Measurements from ENCODE around the gene PPP6R3.

PPP6R3 gene

GRCh38 chr11:68575025-68575665 is 114.6 kb downstream of the PPP6R3 start:
- Histone ChIP-seq H3K4me1 (ENCODE audit: insufficient read depth, low read length) (no peaks in the 10 kb centered on the region), H3K4me3 (ENCODE audit: low read depth in 1 of 2, low read length in 2 of 2) (no peak overlapping the region), H3K79me2 (ENCODE audit: insufficient read depth, low read length) (peaks cover 18% of the 10 kb centered on the region), H3K4me2 (ENCODE audit: insufficient read depth, low read length) (no peak overlapping the region), H3K9me3 (ENCODE audit: insufficient read depth, low read length, severe bottlenecking) (no peaks in the 10 kb centered on the region), H3K9ac (ENCODE audit: low read depth, low read length) (no peak overlapping the region), H3K36me3 (ENCODE audit: insufficient read depth, low read length) (peaks cover 97% of the 10 kb centered on the region), H3K27ac (ENCODE audit: low read length) (no peak overlapping the region), H3K27me3 (ENCODE audit: insufficient read depth, low read length, poor library complexity) (no peaks in the 10 kb centered on the region), H4K20me1 (ENCODE audit: insufficient read depth, low read length) (peaks cover 14% of the 10 kb centered on the region; the same call in 1 of the 2 replicates), H2AFZ (ENCODE audit: low read depth, low read length) (no peak overlapping the region)
- ATAC-seq (ENCODE audit: insufficient read depth, low read depth) (no peak), DNase-seq (no peak)
- TF ChIP-seq EZH2 (IDR thresholded peaks at IDR 0.05; ENCODE audit: borderline replicate concordance, low read depth, low read length, severe bottlenecking) (no peak), CTCF (IDR thresholded peaks at IDR 0.05; ENCODE audit: borderline replicate concordance, extremely low read depth, low read length, poor library complexity, severe bottlenecking) (no peak)

GRCh38 chr11:68579455-68579854 is 118.9 kb downstream of the PPP6R3 start:
- Histone ChIP-seq H3K9ac (ENCODE audit: low read depth, low read length) (no peak overlapping the region), H3K27ac (ENCODE audit: low read length) (no peak overlapping the region), H3K9me3 (ENCODE audit: insufficient read depth, low read length, severe bottlenecking) (no peaks in the 10 kb centered on the region), H3K4me2 (ENCODE audit: insufficient read depth, low read length) (no peak overlapping the region), H3K79me2 (ENCODE audit: insufficient read depth, low read length) (peaks cover 14% of the 10 kb centered on the region; the same call in 1 of the 2 replicates), H3K36me3 (ENCODE audit: insufficient read depth, low read length) (peaks cover 96% of the 10 kb centered on the region), H3K4me3 (ENCODE audit: low read depth in 1 of 2, low read length in 2 of 2) (no peak overlapping the region), H2AFZ (ENCODE audit: low read depth, low read length) (no peak overlapping the region), H4K20me1 (ENCODE audit: insufficient read depth, low read length) (peaks cover 18% of the 10 kb centered on the region; the same call in 1 of the 2 replicates), H3K27me3 (ENCODE audit: insufficient read depth, low read length, poor library complexity) (no peaks in the 10 kb centered on the region), H3K4me1 (ENCODE audit: insufficient read depth, low read length) (no peaks in the 10 kb centered on the region)
- TF ChIP-seq EZH2 (IDR thresholded peaks at IDR 0.05; ENCODE audit: borderline replicate concordance, low read depth, low read length, severe bottlenecking) (no peak), CTCF (IDR thresholded peaks at IDR 0.05; ENCODE audit: borderline replicate concordance, extremely low read depth, low read length, poor library complexity, severe bottlenecking) (no peak)
- ATAC-seq (ENCODE audit: insufficient read depth, low read depth) (no peak), DNase-seq (no peak)

DNA sequence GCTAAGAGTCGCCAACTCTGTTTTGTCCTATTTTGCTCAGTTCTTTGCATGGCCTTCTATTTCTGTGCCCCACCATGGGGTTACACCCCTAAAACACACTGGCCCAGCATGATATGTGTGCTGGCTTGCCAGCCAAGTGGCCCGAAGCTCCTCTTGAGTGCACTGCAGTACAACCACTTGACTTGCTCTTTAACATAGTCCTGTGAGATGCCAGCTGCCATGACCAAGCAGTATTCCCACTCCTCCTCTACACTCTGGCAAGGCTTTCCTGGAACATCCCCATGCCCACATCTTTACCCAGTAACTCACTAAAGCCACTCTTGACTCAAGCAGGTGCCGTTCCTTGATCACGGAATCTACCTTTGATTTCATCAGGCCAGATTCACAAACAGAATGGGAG is 120.9 kb downstream of the PPP6R3 start:
- TF ChIP-seq EZH2 (IDR thresholded peaks at IDR 0.05; ENCODE audit: borderline replicate concordance, low read depth, low read length, severe bottlenecking): no peak
- no peak for TF ChIP-seq CTCF (IDR thresholded peaks at IDR 0.05; ENCODE audit: borderline replicate concordance, extremely low read depth, low read length, poor library complexity, severe bottlenecking)
- Histone ChIP-seq H3K4me3 (ENCODE audit: low read depth in 1 of 2, low read length in 2 of 2) (no peak overlapping the region), H3K36me3 (ENCODE audit: insufficient read depth, low read length) (peaks cover 96% of the 10 kb centered on the region), H3K4me2 (ENCODE audit: insufficient read depth, low read length) (no peak overlapping the region), H3K9me3 (ENCODE audit: insufficient read depth, low read length, severe bottlenecking) (no peaks in the 10 kb centered on the region), H2AFZ (ENCODE audit: low read depth, low read length) (no peak overlapping the region), H3K4me1 (ENCODE audit: insufficient read depth, low read length) (no peaks in the 10 kb centered on the region), H3K27ac (ENCODE audit: low read length) (no peak overlapping the region), H4K20me1 (ENCODE audit: insufficient read depth, low read length) (peaks cover 25% of the 10 kb centered on the region), H3K9ac (ENCODE audit: low read depth, low read length) (no peak overlapping the region), H3K27me3 (ENCODE audit: insufficient read depth, low read length, poor library complexity) (no peaks in the 10 kb centered on the region), H3K79me2 (ENCODE audit: insufficient read depth, low read length) (peaks cover 18% of the 10 kb centered on the region)
- DNase-seq (no peak), ATAC-seq (ENCODE audit: insufficient read depth, low read depth) (no peak)
